Activated CD8-positive, alpha-beta T cell treated with anti-CD3 and anti-CD28 coated beads for 36 hours (primary cell): ENCODE data around the gene FOXO1. TPM values are rescaled to one million over a fixed set of nuclear protein-coding genes. Genes with fewer than 3 reads are reported as not detected.
A peak's percentile ranks its signal among the peaks of the same experiment; 100 is the strongest.

ENCODE experiments used
- ATAC-seq: fragments of 200-7000 bp; cut with Tn5 transposase; one replicate; pipeline ENCODE4 v1.10.0; 2021; ENCODE audit warnings: mild to moderate bottlenecking, moderate library complexity
- CTCF ChIA-PET: fragments of 350-600 bp; sonication (Branson Sonifier 250); formaldehyde crosslinking; loops from one replicate; lab custom pipeline; 2021; ENCODE audit warnings: antibody characterized with exemption; lab: Charles Lee
- POLR2A ChIA-PET: fragments of 350-600 bp; sonication (Branson Sonifier 250); formaldehyde crosslinking; loops from one replicate; lab custom pipeline; 2021; ENCODE audit warnings: antibody characterized with exemption; lab: Charles Lee
- DNase-seq: peaks from one replicate; pipeline ENCODE4 v3.0.0-alpha.2; 2020
- H3K27ac Mint-ChIP-seq: one replicate; pipeline ENCODE4 v1.8.0; 2021; ENCODE audit warnings: mild to moderate bottlenecking, mixed read lengths
- H3K27me3 Mint-ChIP-seq: one replicate; pipeline ENCODE4 v1.8.0; 2021; ENCODE audit warnings: mixed read lengths
- H3K36me3 Mint-ChIP-seq: one replicate; pipeline ENCODE4 v1.8.0; 2021; ENCODE audit warnings: low read depth, mixed read lengths
- H3K4me1 Mint-ChIP-seq: one replicate; pipeline ENCODE4 v1.8.0; 2021; ENCODE audit warnings: low read depth, mixed read lengths
- H3K4me3 Mint-ChIP-seq: one replicate; pipeline ENCODE4 v1.8.0; 2021; ENCODE audit warnings: mild to moderate bottlenecking, moderate library complexity, mixed read lengths
- H3K9me3 Mint-ChIP-seq: one replicate; pipeline ENCODE4 v1.8.0; 2021; ENCODE audit warnings: mixed read lengths
- CTCF ChIP-seq: fragments of 200-600 bp; IDR thresholded peaks from one replicate; pipeline ENCODE4 v1.8.0; 2022; ENCODE audit warnings: antibody characterized with exemption, mild to moderate bottlenecking
- intact Hi-C: fragments of 100-400 bp; cut with micrococcal nuclease; formaldehyde crosslinking; loops from one replicate; pipeline ENCODE4 v1.10.0; 2022
- total RNA-seq, 2 experiments: library from RNA; stranded (reverse); gene quantifications; one replicate each; pipeline ENCODE4 v1.2.3, GENCODE V29; 2021

Gene FOXO1
- total RNA-seq, 2 experiments from 2014 or later = 30.6 to 30.8 TPM

DNA sequence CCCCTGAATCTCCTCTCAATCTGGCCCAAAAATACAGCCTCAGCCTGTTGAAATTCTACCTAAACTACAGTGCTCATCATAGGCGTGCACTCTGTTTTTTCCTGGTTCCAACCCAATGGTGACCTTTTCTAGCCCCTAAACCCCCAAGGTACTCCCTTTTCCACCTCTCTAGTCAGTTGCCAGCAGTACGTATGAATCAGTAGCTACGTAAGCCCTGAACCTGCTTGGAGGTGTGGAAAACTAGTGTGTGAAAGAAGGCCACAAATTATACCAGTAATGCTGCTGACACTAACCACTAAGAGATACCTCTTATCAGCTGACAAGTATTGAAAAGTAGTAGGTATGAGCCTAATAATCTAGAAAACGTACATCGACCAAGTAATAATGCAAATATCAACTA is 60.9 kb downstream of the FOXO1 start:
- H3K27ac Mint-ChIP-seq = peak overlapping the region; percentile 82
- H3K27me3 Mint-ChIP-seq = no peaks in the 10 kb centered on the region
- ATAC-seq (peak; percentile 73), DNase-seq (peak; percentile 42)
- intact Hi-C loops = loop anchor here (10.0 kb wide), 1 partner anchor 221 kb away; no protein-coding TSS in a partner anchor
- H3K4me3 Mint-ChIP-seq = peak overlapping the region; percentile 22
- TF ChIP-seq CTCF = no peak
- POLR2A ChIA-PET = interaction anchor here (0.6 to 1.6 kb wide), 7 partner anchors 15 to 353 kb away, joined by 3 to 6 read pairs (median 3); no protein-coding TSS in a partner anchor
- H3K36me3 Mint-ChIP-seq = peaks cover 30% of the 10 kb centered on the region
- H3K9me3 Mint-ChIP-seq = peaks cover 7% of the 10 kb centered on the region
- CTCF ChIA-PET = interaction anchor here (0.7 to 2.0 kb wide), 2 partner anchors 62 to 833 kb away, joined by 3 to 6 read pairs; no protein-coding TSS in a partner anchor
- H3K4me1 Mint-ChIP-seq = peaks cover 85% of the 10 kb centered on the region

DNA sequence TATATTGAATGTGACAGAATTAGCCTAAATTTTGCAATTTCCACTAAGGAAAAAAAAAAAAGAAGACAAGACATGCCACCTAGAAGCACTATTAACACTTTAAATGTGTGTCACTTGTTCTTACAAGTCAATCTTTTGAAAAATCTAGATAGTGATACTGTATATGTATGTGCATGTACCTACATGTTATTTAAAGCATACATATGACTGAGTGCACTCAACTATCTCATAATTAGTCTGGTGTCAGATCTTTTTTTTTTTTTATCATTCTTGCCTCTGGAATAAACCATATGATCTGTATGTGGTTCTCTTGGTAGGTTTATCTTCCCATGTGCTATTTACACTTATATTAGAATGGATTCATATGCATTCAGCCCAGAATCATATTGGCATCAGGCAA is 62.3 kb downstream of the FOXO1 start:
- no peak for ATAC-seq
- peaks cover 27% of the 10 kb centered on the region for H3K36me3 Mint-ChIP-seq
- ChIA-PET CTCF (interaction anchor here (1.3 kb wide), 1 partner anchor 64 kb away, joined by 4 read pairs; no protein-coding TSS in a partner anchor), POLR2A (no interaction called here)
- DNase-seq = no peak
- no peak for TF ChIP-seq CTCF
- H3K4me1 Mint-ChIP-seq = peaks cover 87% of the 10 kb centered on the region
- intact Hi-C loops = loop anchor here (10.0 kb wide), 1 partner anchor 219 kb away; no protein-coding TSS in a partner anchor
- H3K27ac Mint-ChIP-seq = peak overlapping the region; percentile 74
- H3K9me3 Mint-ChIP-seq = peaks cover 7% of the 10 kb centered on the region
- no peak overlapping the region for H3K4me3 Mint-ChIP-seq
- H3K27me3 Mint-ChIP-seq = no peaks in the 10 kb centered on the region

- Mint-ChIP-seq H3K4me3 (peak overlapping the region; percentile 62), H3K36me3 (peaks cover 11% of the 10 kb centered on the region), H3K9me3 (no peaks in the 10 kb centered on the region), H3K27me3 (no peaks in the 10 kb centered on the region), H3K4me1 (peaks cover 91% of the 10 kb centered on the region), H3K27ac (peak overlapping the region; percentile 94)
- ChIA-PET CTCF (interaction anchor here (0.6 to 2.2 kb wide), 4 partner anchors 9 to 689 kb away, joined by 3 to 10 read pairs (median 4); no protein-coding TSS in a partner anchor), POLR2A (interaction anchor here (0.7 to 2.5 kb wide), 9 partner anchors 8 to 112 kb away, joined by 3 to 14 read pairs (median 5); no protein-coding TSS in a partner anchor)
- ATAC-seq = peak; percentile 88
- TF ChIP-seq CTCF = no peak
- intact Hi-C loops = loop anchor here (10.0 kb wide), 1 partner anchor 215 kb away; no protein-coding TSS in a partner anchor
- DNase-seq = peak; percentile 81
These were observed 66.2 kb downstream of the FOXO1 start for GRCh38 chr13:40600149-40600751.

DNA sequence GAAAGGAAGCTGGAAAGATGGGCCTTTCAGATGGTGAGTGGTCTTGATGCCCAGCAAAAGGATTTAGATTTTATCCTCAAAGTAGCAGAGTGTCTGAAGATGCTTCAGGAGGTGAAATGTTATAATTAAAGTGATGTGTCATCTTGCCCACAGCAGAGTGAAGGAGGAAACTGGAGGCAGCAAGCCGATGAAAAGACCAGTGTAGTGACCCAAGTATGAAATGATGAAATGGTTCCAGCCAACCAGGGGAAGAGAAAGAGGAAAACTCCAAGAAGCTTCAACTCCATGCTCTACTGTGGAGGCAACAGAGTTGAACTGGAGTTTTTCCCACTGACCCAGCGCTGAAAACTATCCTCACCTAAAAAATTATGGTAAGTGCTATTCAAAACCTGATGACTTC is 66.7 kb downstream of the FOXO1 start:
- peaks cover 92% of the 10 kb centered on the region for H3K4me1 Mint-ChIP-seq
- DNase-seq (peak; percentile 50), ATAC-seq (peak; percentile 66)
- no peaks in the 10 kb centered on the region for H3K27me3 Mint-ChIP-seq
- intact Hi-C loops = loop anchor here (10.0 kb wide), 1 partner anchor 215 kb away; no protein-coding TSS in a partner anchor
- H3K9me3 Mint-ChIP-seq = no peaks in the 10 kb centered on the region
- no peak for TF ChIP-seq CTCF
- peak overlapping the region; percentile 94 for H3K27ac Mint-ChIP-seq
- peak overlapping the region; percentile 62 for H3K4me3 Mint-ChIP-seq
- H3K36me3 Mint-ChIP-seq = peaks cover 10% of the 10 kb centered on the region
- ChIA-PET CTCF (interaction anchor here (1.1 to 2.2 kb wide), 3 partner anchors 56 to 69 kb away, joined by 3 to 10 read pairs (median 3); no protein-coding TSS in a partner anchor), POLR2A (interaction anchor here (0.7 to 2.5 kb wide), 9 partner anchors 9 to 112 kb away, joined by 3 to 14 read pairs (median 5); no protein-coding TSS in a partner anchor)
